B cell (primary cell): ENCODE measurements around the gene DNAL1.

ENCODE experiments used
- CTCF ChIP-seq: fragments of 200-600 bp; IDR thresholded peaks from one replicate; pipeline ENCODE4 v1.8.0; 2022; ENCODE audit warnings: antibody characterized with exemption, mild to moderate bottlenecking
- EZH2 ChIP-seq: IDR thresholded peaks from 2 replicates; pipeline ENCODE4 v1.6.1; 2012; ENCODE audit warnings: borderline replicate concordance, low read depth, mild to moderate bottlenecking, moderate library complexity, low read length; ENCODE audit not compliant: insufficient read depth, poor library complexity, severe bottlenecking

GRCh38 chr14:73752297-73752992 lies 107.7 kb downstream of the DNAL1 start:
- TF ChIP-seq CTCF: peak; percentile 53
- TF ChIP-seq EZH2: no peak
